Transverse colon (tissue), 3 donors: ENCODE measurements around the gene MYCBP2.

Experiments
- CTCF ChIP-seq, 5 experiments: fragments of 200-600 bp in 3 of 5; fragments of 450-650 bp in 2 of 5; sonication (generic) in 3 of 5; IDR thresholded peaks; 1 replicate in 2 of 5; 2 replicates in 3 of 5; pipeline ENCODE4 v1.5.1; 2016 to 2017; ENCODE audit warnings: antibody characterized with exemption in 5 of 5, inconsistent platforms in 3 of 5, mild to moderate bottlenecking in 2 of 5, moderate library complexity in 1 of 5
- EP300 ChIP-seq: sonication (generic); formaldehyde crosslinking; IDR thresholded peaks from one replicate; pipeline ENCODE4 v1.6.1; 2017; ENCODE audit warnings: antibody characterized with exemption, low read depth
- POLR2A ChIP-seq: fragments of 450-650 bp; IDR thresholded peaks from one replicate; pipeline ENCODE4 v1.6.1; 2016; ENCODE audit warnings: antibody characterized with exemption, mild to moderate bottlenecking, moderate library complexity

- TF ChIP-seq CTCF (IDR thresholded peaks at IDR 0.05) (no peak), EP300 (no peak), POLR2A (no peak)
Measured at GRCh38 chr13:77349365-77349764, 22.5 kb upstream of the MYCBP2 start.
